Kidney (tissue), 14 donors: ENCODE measurements around the gene IL4I1. TPM values are rescaled to one million over a fixed set of nuclear protein-coding genes. Genes with fewer than 3 reads are reported as not detected.

Experiments used
- DNase-seq, 5 donors: peaks; one replicate each; pipeline ENCODE4 v3.0.0-alpha.2; 2013 to 2020
- FAIRE-seq: peaks from 2 replicates; lab custom pipeline; 2012; peaks lifted over from hg19 to GRCh38; lab: Jason Lieb, UNC
- H3K27ac ChIP-seq, 2 donors: one replicate each; pipeline ENCODE4 v1.7.0; 2013; ENCODE audit warnings: low read depth in 2 of 2, low read length in 2 of 2, inconsistent platforms in 1 of 2
- H3K27me3 ChIP-seq: one replicate; pipeline ENCODE4 v1.7.1; 2013; ENCODE audit warnings: low read length, inconsistent platforms; ENCODE audit not compliant: control insufficient read depth, insufficient read depth
- H3K36me3 ChIP-seq, 3 donors: one replicate each; pipeline versions ENCODE4 v1.7.0 to v1.7.1; 2013; ENCODE audit warnings: low read length in 3 of 3, control low read depth in 1 of 3, inconsistent platforms in 1 of 3; ENCODE audit not compliant: insufficient read depth in 3 of 3, control insufficient read depth in 2 of 3
- H3K4me1 ChIP-seq, 3 donors: one replicate each; pipeline versions ENCODE4 v1.7.0 to v1.7.1; 2013; ENCODE audit warnings: low read length in 3 of 3, inconsistent platforms in 1 of 3, low read depth in 1 of 3; ENCODE audit not compliant: control insufficient read depth in 2 of 3, insufficient read depth in 2 of 3
- H3K4me3 ChIP-seq, 3 donors: one replicate each; pipeline versions ENCODE4 v1.7.0 to v1.8.1; 2013; ENCODE audit warnings: low read length in 3 of 3, control low read depth in 1 of 3, inconsistent platforms in 1 of 3
- H3K9ac ChIP-seq, 3 donors: one replicate each; pipeline versions ENCODE4 v1.7.0 to v1.7.1; 2013; ENCODE audit warnings: low read length in 3 of 3, control low read depth in 1 of 3, inconsistent platforms in 1 of 3
- H3K9me3 ChIP-seq, 3 donors: one replicate each; pipeline versions ENCODE4 v1.7.0 to v1.7.1; 2013; ENCODE audit warnings: low read length in 3 of 3, control low read depth in 1 of 3, inconsistent platforms in 1 of 3; ENCODE audit not compliant: control insufficient read depth in 2 of 3, insufficient read depth in 1 of 3
- intact Hi-C: fragments of 100-400 bp; cut with DNase I; formaldehyde crosslinking; loops from one replicate; pipeline ENCODE4 v1.11.1; 2022
- polyA plus RNA-seq: library from polyadenylated mRNA; stranded (reverse); fragments of 350-450 nt; fragmentation: Illumina TruSeq; extraction: RNeasy Lipid Tissue Mini Kit (QIAGEN cat#74804); gene quantifications from one replicate; pipeline ENCODE4 v1.2.3, GENCODE V29; 2014; ENCODE audit warnings: low read depth, low replicate concordance; ENCODE audit not compliant: insufficient read depth
- total RNA-seq: library from RNA; stranded (reverse); fragmentation: NEBNext Ultra II Directional; extraction: Animal tissue kit (Norgen Biotek cat#: 25700); gene quantifications from one replicate; pipeline ENCODE4 v1.2.1, GENCODE V29; 2021
- TF ChIP-seq, protein P1 (sequence below): IDR thresholded peaks from 3 replicates; pipeline ENCODE4 v1.5.1; 2012; ENCODE audit warnings: mild to moderate bottlenecking, moderate library complexity, borderline replicate concordance; ENCODE audit not compliant: insufficient read depth; ENCODE audit errors: extremely low read depth
- donor health status: control.
- donor health status: control.
- donor health status: control.
- donor health status: control.
- donor health status: control.
- donor health status: DM: yes; HTN: yes; CAD: no.
- donor health status: Normal renal cell carcinoma (clear cell type).

The IL4I1 gene
- total and polyA plus RNA-seq, 2 donors from 2014 or later = 0.82 to 12.8 TPM

- Histone ChIP-seq H3K36me3 (peaks cover 2 to 32% (median 2%) of the 10 kb centered on the region in 3 donors), H3K27ac (no peak overlapping the region), H3K4me1 (peaks cover 0 to 7% (median 0%) of the 10 kb centered on the region in 3 donors), H3K9ac (no peak overlapping the region), H3K9me3 (no peaks in the 10 kb centered on the region), H3K4me3 (no peak overlapping the region), H3K27me3 (no peaks in the 10 kb centered on the region)
- intact Hi-C loops = no loop called here
- DNase-seq (no peak), FAIRE-seq (no peak)
- TF ChIP-seq, protein P1, sequence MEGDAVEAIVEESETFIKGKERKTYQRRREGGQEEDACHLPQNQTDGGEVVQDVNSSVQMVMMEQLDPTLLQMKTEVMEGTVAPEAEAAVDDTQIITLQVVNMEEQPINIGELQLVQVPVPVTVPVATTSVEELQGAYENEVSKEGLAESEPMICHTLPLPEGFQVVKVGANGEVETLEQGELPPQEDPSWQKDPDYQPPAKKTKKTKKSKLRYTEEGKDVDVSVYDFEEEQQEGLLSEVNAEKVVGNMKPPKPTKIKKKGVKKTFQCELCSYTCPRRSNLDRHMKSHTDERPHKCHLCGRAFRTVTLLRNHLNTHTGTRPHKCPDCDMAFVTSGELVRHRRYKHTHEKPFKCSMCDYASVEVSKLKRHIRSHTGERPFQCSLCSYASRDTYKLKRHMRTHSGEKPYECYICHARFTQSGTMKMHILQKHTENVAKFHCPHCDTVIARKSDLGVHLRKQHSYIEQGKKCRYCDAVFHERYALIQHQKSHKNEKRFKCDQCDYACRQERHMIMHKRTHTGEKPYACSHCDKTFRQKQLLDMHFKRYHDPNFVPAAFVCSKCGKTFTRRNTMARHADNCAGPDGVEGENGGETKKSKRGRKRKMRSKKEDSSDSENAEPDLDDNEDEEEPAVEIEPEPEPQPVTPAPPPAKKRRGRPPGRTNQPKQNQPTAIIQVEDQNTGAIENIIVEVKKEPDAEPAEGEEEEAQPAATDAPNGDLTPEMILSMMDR = no peak
Observed at GRCh38 chr19:49911381-49912145, 14.9 kb upstream of the IL4I1 start.

GRCh38 chr19:49910179-49910578 is 13.5 kb upstream of the IL4I1 start:
- TF ChIP-seq, protein P1 = no peak
- Histone ChIP-seq H3K27me3 (no peaks in the 10 kb centered on the region), H3K9ac (no peak overlapping the region), H3K27ac (no peak overlapping the region), H3K9me3 (no peaks in the 10 kb centered on the region), H3K4me3 (no peak overlapping the region), H3K4me1 (peaks cover 0 to 7% (median 0%) of the 10 kb centered on the region in 3 donors), H3K36me3 (peaks cover 2 to 28% (median 4%) of the 10 kb centered on the region in 3 donors)
- no peak for DNase-seq
- no peak for FAIRE-seq
- intact Hi-C loops = no loop called here

DNA sequence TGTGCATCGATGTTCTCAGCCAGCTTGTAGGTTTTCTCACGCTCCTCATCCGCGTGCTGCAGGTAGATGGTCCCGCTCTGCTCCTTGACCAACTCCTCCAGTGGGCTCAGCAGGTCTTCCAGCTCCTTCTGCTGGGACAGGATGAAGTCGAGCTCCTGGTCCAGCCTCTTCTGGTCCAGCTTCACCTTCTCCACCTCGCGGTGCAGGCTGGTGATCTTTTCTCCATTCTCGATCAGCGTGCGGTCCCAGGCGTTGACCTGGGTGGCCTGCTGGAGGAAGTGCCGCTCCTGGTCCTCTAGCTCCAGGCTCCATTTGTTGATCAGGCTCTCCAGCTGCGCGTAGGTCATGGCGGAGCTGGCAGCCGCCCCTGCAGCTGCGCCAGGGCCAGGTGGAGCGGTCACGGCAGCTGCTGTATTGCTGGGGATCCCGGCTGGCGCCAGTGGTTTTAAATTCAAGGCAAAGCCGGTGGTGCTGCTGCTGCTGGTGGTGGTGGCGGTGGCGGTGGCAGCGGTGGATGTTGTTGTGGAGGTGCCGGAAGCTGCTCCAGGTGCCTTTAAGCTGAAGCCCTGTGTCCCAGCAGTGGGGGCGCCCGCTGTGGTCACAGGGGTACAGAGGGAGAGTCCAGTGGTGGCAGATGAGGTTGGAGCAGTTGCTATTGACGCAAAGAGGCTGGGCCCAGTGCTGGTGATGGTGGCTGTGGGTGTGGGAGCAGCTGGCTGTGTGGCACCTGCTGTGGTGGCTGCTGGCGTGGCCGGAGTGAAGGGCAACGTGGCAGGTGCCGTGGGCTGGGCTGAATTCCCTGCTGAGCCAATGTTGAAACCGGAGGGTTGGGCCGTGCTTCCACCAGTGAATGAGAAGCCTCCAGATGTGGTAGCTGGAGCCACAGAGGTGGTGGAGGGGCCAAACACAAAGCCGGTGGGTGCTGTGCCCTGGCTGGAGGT is 12.1 kb upstream of the IL4I1 start:
- intact Hi-C loops = no loop called here
- FAIRE-seq (no peak), DNase-seq (no peak)
- Histone ChIP-seq H3K27ac (no peak overlapping the region), H3K4me3 (no peak overlapping the region), H3K27me3 (no peaks in the 10 kb centered on the region), H3K4me1 (peaks cover 0 to 7% (median 0%) of the 10 kb centered on the region in 3 donors), H3K9ac (no peak overlapping the region), H3K36me3 (peaks cover 2 to 26% (median 4%) of the 10 kb centered on the region in 3 donors), H3K9me3 (no peaks in the 10 kb centered on the region)
- TF ChIP-seq, protein P1 = no peak
